Parathyroid adenoma (tissue), 2 donors: ENCODE measurements around the gene UGDH.

Source experiments
- H2AFZ ChIP-seq: fragments of 300-600 bp; sonication (generic); one replicate; pipeline ENCODE4 v1.7.0; 2017; ENCODE audit warnings: antibody characterized with exemption, mild to moderate bottlenecking
- H3K27ac ChIP-seq: fragments of 300-600 bp; sonication (generic); one replicate; pipeline ENCODE4 v1.7.0; 2017
- H3K27me3 ChIP-seq: fragments of 300-600 bp; sonication (generic); one replicate; pipeline ENCODE4 v1.7.0; 2017; ENCODE audit warnings: low read length; ENCODE audit not compliant: control insufficient read depth, insufficient read depth
- H3K36me3 ChIP-seq: fragments of 300-600 bp; sonication (generic); one replicate; pipeline ENCODE4 v1.7.0; 2017; ENCODE audit warnings: low read length; ENCODE audit not compliant: control insufficient read depth, insufficient read depth
- H3K4me1 ChIP-seq: fragments of 300-600 bp; sonication (generic); one replicate; pipeline ENCODE4 v1.7.0; 2017; ENCODE audit warnings: control low read depth
- H3K4me2 ChIP-seq: fragments of 300-600 bp; sonication (generic); one replicate; pipeline ENCODE4 v1.7.0; 2017; ENCODE audit warnings: low read length
- H3K4me3 ChIP-seq: fragments of 300-600 bp; sonication (generic); one replicate; pipeline ENCODE4 v1.7.0; 2017; ENCODE audit warnings: low read depth, low read length
- H3K79me2 ChIP-seq: fragments of 300-600 bp; sonication (generic); one replicate; pipeline ENCODE4 v1.7.0; 2017; ENCODE audit warnings: control low read depth
- H3K9ac ChIP-seq: fragments of 300-600 bp; sonication (generic); one replicate; pipeline ENCODE4 v1.7.0; 2017; ENCODE audit warnings: mild to moderate bottlenecking
- H3K9me3 ChIP-seq: fragments of 300-600 bp; sonication (generic); one replicate; pipeline ENCODE4 v1.7.0; 2017; ENCODE audit warnings: low read length; ENCODE audit not compliant: control insufficient read depth
- TF ChIP-seq, protein P1 (sequence below): fragments of 300-600 bp; sonication (generic); IDR thresholded peaks from one replicate; pipeline ENCODE4 v1.7.0; 2017; ENCODE audit warnings: antibody characterized with exemption, mild to moderate bottlenecking
- donor health status: primary hyperparathyroidism.

The UGDH gene

DNA sequence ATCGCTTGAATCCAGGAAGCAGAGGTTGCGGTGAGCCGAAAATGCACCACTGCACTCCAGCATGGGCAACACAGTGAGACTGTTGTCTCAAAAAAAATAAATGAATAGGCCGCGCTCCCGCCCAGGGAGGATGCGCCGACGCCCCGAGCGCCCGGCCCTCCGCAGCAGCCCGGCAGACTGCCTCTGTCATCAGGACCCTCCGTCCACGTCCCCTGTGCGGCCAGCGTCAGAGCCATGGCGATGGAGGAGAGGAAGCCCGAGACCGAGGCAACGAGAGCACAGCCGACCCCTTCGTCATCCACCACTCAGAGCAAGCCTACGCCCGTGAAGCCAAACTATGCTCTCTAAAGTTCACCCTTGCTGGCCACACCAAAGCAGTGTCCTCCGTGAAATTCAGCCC lies 47.0 kb downstream of the UGDH start:
- no peaks in the 10 kb centered on the region for H3K4me1 ChIP-seq
- no peak overlapping the region for H3K9ac ChIP-seq
- H3K4me3 ChIP-seq = no peak overlapping the region
- H3K9me3 ChIP-seq = no peaks in the 10 kb centered on the region
- TF ChIP-seq, protein P1, sequence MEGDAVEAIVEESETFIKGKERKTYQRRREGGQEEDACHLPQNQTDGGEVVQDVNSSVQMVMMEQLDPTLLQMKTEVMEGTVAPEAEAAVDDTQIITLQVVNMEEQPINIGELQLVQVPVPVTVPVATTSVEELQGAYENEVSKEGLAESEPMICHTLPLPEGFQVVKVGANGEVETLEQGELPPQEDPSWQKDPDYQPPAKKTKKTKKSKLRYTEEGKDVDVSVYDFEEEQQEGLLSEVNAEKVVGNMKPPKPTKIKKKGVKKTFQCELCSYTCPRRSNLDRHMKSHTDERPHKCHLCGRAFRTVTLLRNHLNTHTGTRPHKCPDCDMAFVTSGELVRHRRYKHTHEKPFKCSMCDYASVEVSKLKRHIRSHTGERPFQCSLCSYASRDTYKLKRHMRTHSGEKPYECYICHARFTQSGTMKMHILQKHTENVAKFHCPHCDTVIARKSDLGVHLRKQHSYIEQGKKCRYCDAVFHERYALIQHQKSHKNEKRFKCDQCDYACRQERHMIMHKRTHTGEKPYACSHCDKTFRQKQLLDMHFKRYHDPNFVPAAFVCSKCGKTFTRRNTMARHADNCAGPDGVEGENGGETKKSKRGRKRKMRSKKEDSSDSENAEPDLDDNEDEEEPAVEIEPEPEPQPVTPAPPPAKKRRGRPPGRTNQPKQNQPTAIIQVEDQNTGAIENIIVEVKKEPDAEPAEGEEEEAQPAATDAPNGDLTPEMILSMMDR = no peak
- H3K27ac ChIP-seq = no peak overlapping the region
- H3K36me3 ChIP-seq = no peaks in the 10 kb centered on the region
- no peaks in the 10 kb centered on the region for H3K79me2 ChIP-seq
- H2AFZ ChIP-seq = no peak overlapping the region
- no peaks in the 10 kb centered on the region for H3K27me3 ChIP-seq
- H3K4me2 ChIP-seq = no peak overlapping the region

- Histone ChIP-seq H3K9me3 (no peaks in the 10 kb centered on the region), H3K79me2 (no peaks in the 10 kb centered on the region), H3K4me3 (no peak overlapping the region), H3K9ac (no peak overlapping the region), H3K27me3 (no peaks in the 10 kb centered on the region), H3K4me1 (no peaks in the 10 kb centered on the region), H3K36me3 (no peaks in the 10 kb centered on the region), H3K27ac (no peak overlapping the region), H2AFZ (no peak overlapping the region), H3K4me2 (no peak overlapping the region)
- TF ChIP-seq, protein P1 = no peak
These were observed 50.9 kb downstream of the UGDH start for GRCh38 chr4:39476187-39476895.

GRCh38 chr4:39472396-39472795 lies 54.8 kb downstream of the UGDH start:
- no peak overlapping the region for H3K4me3 ChIP-seq
- H3K79me2 ChIP-seq = no peaks in the 10 kb centered on the region
- no peaks in the 10 kb centered on the region for H3K27me3 ChIP-seq
- H3K9me3 ChIP-seq = no peaks in the 10 kb centered on the region
- H3K4me2 ChIP-seq = no peak overlapping the region
- no peak overlapping the region for H3K9ac ChIP-seq
- H2AFZ ChIP-seq = peak overlapping the region; percentile 42
- peaks cover 2% of the 10 kb centered on the region for H3K4me1 ChIP-seq
- TF ChIP-seq, protein P1 = no peak
- H3K27ac ChIP-seq = peak overlapping the region; percentile 57
- H3K36me3 ChIP-seq = no peaks in the 10 kb centered on the region

DNA sequence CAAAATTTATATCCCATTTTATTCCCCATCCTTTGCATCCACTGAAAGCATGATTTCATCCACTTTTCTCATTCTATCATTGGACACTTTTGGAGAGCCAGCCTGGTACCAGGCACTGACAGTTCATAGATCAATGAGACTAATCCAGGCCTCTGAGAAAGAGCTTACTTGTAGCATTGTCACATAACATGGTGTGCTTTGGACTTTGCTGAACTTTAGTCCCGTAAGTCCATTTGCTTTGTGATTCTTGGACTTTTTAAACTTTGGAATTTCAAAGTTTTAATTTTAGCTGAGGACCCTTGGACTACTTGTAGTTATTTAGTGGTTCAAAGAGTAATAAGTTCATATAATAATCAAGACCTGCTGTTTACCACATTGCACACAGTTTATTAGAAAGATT lies 56.8 kb downstream of the UGDH start:
- Histone ChIP-seq H3K4me1 (peaks cover 2% of the 10 kb centered on the region), H3K27ac (no peak overlapping the region), H3K79me2 (no peaks in the 10 kb centered on the region), H3K27me3 (no peaks in the 10 kb centered on the region), H3K9ac (no peak overlapping the region), H3K4me2 (no peak overlapping the region), H3K4me3 (no peak overlapping the region), H2AFZ (no peak overlapping the region), H3K9me3 (no peaks in the 10 kb centered on the region), H3K36me3 (no peaks in the 10 kb centered on the region)
- TF ChIP-seq, protein P1 = no peak
